Activated T-cell treated with anti-CD3 and anti-CD28 coated beads for 24 hours (primary cell): Measurements from ENCODE around the gene ESRRB.

Source experiments
- DNase-seq: peaks from one replicate; pipeline ENCODE4 v3.0.0-alpha.2; 2020; ENCODE audit warnings: low read depth

Gene ESRRB

GRCh38 chr14:76407449-76408150 is 31.7 kb downstream of the ESRRB start:
- DNase-seq, result no peak

GRCh38 chr14:76408877-76409276 is 32.9 kb downstream of the ESRRB start:
- no peak for DNase-seq

DNA sequence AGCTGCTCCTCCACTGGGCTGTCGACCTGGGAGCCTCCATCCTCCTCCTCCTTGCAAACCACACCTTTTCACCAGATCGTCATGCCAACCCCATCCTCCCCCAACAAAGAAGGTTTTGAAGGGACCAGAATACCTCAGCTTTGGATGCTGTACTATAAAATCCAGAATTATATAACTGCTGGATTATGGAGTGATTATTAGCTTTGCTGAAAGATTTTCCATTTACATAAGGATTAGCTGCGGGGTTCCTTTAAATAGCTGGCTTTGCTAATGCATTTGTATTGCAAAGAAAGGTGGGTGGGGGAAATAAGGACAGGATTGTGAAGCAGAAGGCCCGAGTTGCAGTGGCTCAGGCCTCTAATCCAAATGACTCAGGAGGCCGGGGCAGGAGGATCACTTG is 36.6 kb downstream of the ESRRB start:
- DNase-seq, result no peak

- DNase-seq, result no peak
Observed at GRCh38 chr14:76413106-76413961, 37.4 kb downstream of the ESRRB start.

GRCh38 chr14:76413962-76414600 is 38.1 kb downstream of the ESRRB start:
- no peak for DNase-seq

- no peak for DNase-seq
Observed at GRCh38 chr14:76419399-76419798, 43.5 kb downstream of the ESRRB start.

DNA sequence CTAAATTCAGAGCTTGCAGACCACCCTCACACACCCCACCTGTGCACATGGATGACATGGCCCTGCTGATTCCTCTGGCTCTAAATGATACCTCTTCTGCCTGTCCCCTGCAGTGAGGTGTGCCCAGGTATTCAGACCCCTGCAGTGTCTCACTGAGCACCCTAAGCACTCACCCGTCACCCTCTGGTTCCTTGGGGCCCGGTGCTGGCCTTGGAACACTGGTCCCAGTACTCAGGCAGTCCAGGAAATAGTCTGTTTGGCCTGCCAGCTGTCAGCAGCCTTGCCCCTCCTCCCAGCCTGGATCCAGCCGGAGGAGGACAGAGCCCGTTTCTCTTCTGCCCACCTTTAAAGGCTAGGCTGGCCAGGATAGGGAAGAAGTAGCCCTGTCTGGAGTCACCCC is 44.9 kb downstream of the ESRRB start:
- DNase-seq, result no peak

DNA sequence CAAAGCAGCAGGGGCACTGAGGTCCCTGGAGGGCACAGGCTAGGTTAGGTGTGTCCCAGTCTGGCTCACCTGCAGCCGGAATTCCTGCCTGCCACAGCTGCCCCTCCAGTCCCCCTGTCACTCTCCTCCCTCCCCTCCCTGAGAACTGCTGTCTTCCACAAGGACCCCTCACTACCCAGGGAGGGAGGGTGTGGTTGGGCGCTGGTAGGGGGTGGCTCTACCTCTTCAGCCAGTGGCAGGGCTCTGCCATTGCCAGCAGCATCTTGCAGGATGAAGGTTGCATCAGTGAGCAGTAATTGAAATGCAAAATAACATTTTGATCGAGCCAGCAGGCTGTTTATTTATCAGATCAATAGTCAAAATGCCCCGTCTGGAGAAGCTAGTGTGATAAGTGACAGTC is 45.7 kb downstream of the ESRRB start:
- no peak for DNase-seq

GRCh38 chr14:76422662-76423061 is 46.7 kb downstream of the ESRRB start:
- no peak for DNase-seq

DNA sequence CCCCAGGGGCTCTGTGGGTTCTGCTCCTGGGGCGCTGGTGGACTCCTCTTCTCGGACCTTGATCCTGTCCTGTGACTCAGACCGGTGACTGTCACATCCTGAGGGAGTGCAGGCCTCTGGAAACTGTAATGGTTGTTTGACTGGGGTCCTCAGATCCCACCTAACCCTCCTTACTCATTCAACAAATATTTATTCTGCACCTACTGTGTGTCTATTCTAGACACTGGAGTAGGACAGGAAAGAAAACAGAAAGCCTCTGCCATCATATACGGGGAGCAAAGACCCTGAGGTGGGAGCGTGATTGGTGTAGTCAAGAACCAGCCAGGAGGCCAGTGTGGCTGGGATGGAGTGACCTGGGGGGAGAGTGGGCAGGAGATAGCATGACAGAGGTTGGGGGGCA is 47.6 kb downstream of the ESRRB start:
- no peak for DNase-seq

- no peak for DNase-seq
Observed at GRCh38 chr14:76424359-76424758, 48.4 kb downstream of the ESRRB start.

DNA sequence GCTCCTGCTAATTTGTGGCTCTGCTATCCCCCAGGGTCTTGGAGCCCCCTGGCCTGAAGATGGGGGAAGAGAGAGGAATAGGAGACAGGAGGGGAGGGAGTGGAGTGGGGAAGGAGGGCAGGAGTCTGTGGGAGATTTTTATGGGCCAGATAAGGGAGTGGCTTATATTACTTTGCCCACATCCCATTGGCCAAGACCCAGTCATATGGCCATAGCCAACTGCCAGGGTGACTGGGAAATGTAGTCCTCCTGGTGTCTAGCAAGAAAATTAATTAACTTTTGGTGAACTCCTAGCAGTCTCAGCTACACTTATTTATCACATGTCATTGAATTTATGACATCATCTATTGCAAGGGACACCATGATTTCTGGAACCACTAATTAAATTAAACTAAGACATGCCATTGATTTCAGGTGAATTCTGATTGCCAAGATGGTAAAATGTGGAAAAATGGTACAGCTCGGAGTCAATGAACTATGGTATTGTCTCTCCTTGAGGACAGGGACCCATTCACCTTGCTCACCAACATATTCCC is 50.3 kb downstream of the ESRRB start:
- DNase-seq, result no peak

GRCh38 chr14:76428611-76429010 is 52.7 kb downstream of the ESRRB start:
- no peak for DNase-seq

DNA sequence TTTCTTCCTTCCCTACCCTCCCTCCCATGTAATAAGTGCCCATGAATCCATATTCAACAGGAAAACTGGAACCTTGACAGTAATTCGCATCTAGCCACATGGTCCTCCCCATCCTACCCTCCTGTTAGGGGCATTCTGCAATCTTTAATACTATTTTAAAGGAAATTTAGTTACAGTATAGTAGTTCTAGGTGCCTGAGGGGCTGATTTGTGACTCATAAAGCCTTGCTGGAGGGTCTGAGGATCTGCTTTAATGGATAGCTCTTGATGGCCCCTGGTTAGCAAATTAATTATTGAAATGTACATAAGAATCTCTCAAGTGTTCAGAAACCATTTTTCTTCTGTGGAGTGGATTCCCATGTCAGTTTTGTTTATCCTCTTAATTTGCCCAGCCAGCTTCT is 54.1 kb downstream of the ESRRB start:
- DNase-seq, result no peak

GRCh38 chr14:76430475-76430980 is 54.6 kb downstream of the ESRRB start:
- DNase-seq, result no peak

- no peak for DNase-seq
Observed at GRCh38 chr14:76431538-76431937, 55.6 kb downstream of the ESRRB start.

GRCh38 chr14:76432827-76433752 is 57.2 kb downstream of the ESRRB start:
- no peak for DNase-seq

- no peak for DNase-seq
Observed at GRCh38 chr14:76434220-76434619, 58.3 kb downstream of the ESRRB start.

DNA sequence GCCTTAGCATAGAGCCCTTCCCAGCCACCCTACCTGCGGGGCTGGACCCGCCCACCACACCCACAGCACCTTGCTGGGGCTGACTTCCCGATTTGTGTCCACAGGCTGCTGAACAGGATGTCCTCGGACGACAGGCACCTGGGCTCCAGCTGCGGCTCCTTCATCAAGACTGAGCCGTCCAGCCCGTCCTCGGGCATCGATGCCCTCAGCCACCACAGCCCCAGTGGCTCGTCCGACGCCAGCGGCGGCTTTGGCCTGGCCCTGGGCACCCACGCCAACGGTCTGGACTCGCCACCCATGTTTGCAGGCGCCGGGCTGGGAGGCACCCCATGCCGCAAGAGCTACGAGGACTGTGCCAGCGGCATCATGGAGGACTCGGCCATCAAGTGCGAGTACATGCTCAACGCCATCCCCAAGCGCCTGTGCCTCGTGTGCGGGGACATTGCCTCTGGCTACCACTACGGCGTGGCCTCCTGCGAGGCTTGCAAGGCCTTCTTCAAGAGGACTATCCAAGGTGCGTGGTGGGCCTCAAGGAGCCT is 63.4 kb downstream of the ESRRB start:
- DNase-seq, result no peak

- no peak for DNase-seq
Observed at GRCh38 chr14:76446486-76446885, 70.5 kb downstream of the ESRRB start.

- no peak for DNase-seq
Observed at GRCh38 chr14:76446921-76447320, 71.0 kb downstream of the ESRRB start.
